Measurements from ENCODE around the gene HTRA3. TPM values are rescaled to one million over a fixed set of nuclear protein-coding genes. Genes with fewer than 3 reads are reported as not detected.

The HTRA3 gene
- total RNA-seq, 2 experiments from 2014 or later: not detected

DNA sequence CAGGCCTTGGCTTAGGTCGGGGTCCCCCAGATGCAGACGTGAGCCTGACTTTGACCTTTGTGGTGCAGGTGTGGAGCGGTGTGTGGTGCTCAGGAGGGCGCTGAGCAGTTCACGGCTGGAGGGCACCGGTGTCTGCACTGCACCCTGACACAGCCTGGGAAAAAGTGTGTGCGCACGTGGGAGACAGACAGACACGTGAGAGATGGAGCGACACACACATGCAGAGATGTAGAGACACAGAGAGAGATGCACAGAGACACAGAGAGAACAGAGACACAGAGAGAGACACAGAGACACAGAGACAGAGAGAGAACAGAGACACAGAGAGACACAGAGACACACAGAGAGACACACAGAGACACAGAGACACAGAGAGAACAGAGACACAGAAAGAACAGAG, 6.2 kb upstream of the HTRA3 start:
- Mint-ChIP-seq H3K27me3 (peaks cover 9% of the 10 kb centered on the region), H3K9me3 (ENCODE audit: low read depth) (no peaks in the 10 kb centered on the region), H3K4me1 (no peaks in the 10 kb centered on the region), H3K36me3 (ENCODE audit: low read depth) (no peaks in the 10 kb centered on the region), H3K27ac (no peak overlapping the region), H3K4me3 (no peak overlapping the region)
- ATAC-seq (no peak), DNase-seq (no peak)
- intact Hi-C loops (cut with DNase I, micrococcal nuclease): no loop called here
- POLR2A ChIA-PET: no interaction called here
- CTCF ChIA-PET: no interaction called here

DNA sequence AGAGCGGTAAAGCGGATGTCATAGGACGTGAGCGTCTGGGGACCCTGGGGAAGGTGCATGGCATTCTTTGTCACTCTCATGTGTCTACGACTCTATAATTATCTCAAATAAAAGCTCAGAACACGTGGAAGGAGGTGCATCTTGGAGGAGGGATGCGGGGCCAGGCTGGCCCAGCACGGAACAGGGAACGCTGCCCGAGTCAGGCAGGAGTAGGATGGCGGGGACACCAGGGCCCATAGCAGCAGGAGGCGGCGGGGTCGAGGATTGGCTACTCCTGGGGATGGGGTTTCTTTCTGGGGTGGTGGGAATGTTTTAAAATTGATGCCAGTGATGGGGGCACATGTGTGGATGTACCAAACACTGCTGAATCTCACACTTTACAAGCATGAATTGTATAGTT, 5.4 kb upstream of the HTRA3 start:
- no peak overlapping the region for H3K4me3 Mint-ChIP-seq
- no peaks in the 10 kb centered on the region for H3K36me3 Mint-ChIP-seq (ENCODE audit: low read depth)
- H3K4me1 Mint-ChIP-seq: no peaks in the 10 kb centered on the region
- peaks cover 16% of the 10 kb centered on the region for H3K27me3 Mint-ChIP-seq
- POLR2A ChIA-PET: no interaction called here
- DNase-seq (no peak), ATAC-seq (no peak)
- H3K9me3 Mint-ChIP-seq (ENCODE audit: low read depth): no peaks in the 10 kb centered on the region
- intact Hi-C loops (cut with DNase I, micrococcal nuclease): no loop called here
- H3K27ac Mint-ChIP-seq: no peak overlapping the region
- CTCF ChIA-PET: no interaction called here

- Mint-ChIP-seq H3K4me1 (no peaks in the 10 kb centered on the region), H3K4me3 (no peak overlapping the region), H3K27ac (no peak overlapping the region), H3K36me3 (ENCODE audit: low read depth) (no peaks in the 10 kb centered on the region), H3K27me3 (peaks cover 18% of the 10 kb centered on the region), H3K9me3 (ENCODE audit: low read depth) (no peaks in the 10 kb centered on the region)
- intact Hi-C loops (cut with DNase I, micrococcal nuclease): no loop called here
- DNase-seq (no peak), ATAC-seq (no peak)
- ChIA-PET POLR2A (no interaction called here), CTCF (interaction anchor here (0.6 kb wide), 1 partner anchor 76 kb away, joined by 4 read pairs; no protein-coding TSS in a partner anchor)
These were observed 4.2 kb upstream of the HTRA3 start for GRCh38 chr4:8265171-8265929.

GRCh38 chr4:8266088-8266487, 3.5 kb upstream of the HTRA3 start:
- Mint-ChIP-seq H3K4me3 (no peak overlapping the region), H3K4me1 (no peaks in the 10 kb centered on the region), H3K27ac (no peak overlapping the region), H3K27me3 (peaks cover 21% of the 10 kb centered on the region), H3K9me3 (ENCODE audit: low read depth) (no peaks in the 10 kb centered on the region), H3K36me3 (ENCODE audit: low read depth) (no peaks in the 10 kb centered on the region)
- POLR2A ChIA-PET: no interaction called here
- intact Hi-C loops (cut with DNase I, micrococcal nuclease): no loop called here
- ATAC-seq (no peak), DNase-seq (no peak)
- CTCF ChIA-PET: interaction anchor here (0.6 to 0.8 kb wide), 5 partner anchors 35 to 633 kb away, joined by 3 to 4 read pairs (median 3); no protein-coding TSS in a partner anchor

- ATAC-seq (no peak), DNase-seq (no peak)
- intact Hi-C loops (cut with DNase I, micrococcal nuclease): no loop called here
- ChIA-PET CTCF (interaction anchor here (0.5 to 1.4 kb wide), 10 partner anchors 24 to 633 kb away, joined by 3 to 4 read pairs (median 3); no protein-coding TSS in a partner anchor), POLR2A (no interaction called here)
- Mint-ChIP-seq H3K27me3 (peaks cover 25% of the 10 kb centered on the region), H3K9me3 (ENCODE audit: low read depth) (no peaks in the 10 kb centered on the region), H3K36me3 (ENCODE audit: low read depth) (no peaks in the 10 kb centered on the region), H3K27ac (no peak overlapping the region), H3K4me1 (no peaks in the 10 kb centered on the region), H3K4me3 (no peak overlapping the region)
These were observed 3.0 kb upstream of the HTRA3 start for GRCh38 chr4:8266508-8266907.

DNA sequence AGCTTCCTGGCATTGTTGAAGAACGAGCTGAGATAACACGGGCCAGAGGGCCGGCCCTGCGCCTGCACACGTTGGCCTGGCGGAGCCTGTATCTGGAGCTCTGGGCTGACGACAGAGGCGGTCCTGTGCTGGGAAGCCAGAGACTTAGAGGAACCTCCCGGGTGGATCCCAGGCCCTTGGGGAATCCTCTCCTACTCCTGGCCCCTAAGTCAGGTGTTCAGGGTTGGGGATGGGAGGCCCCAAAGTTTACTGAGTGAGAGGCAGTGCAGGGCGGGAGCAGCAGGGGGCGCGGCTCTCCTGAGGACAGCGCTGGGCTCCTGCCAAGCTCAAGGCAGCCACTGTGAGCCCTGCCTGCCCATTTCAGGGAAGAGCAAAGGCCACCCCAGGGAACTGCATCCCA, 2.5 kb upstream of the HTRA3 start:
- CTCF ChIA-PET: interaction anchor here (0.5 to 1.4 kb wide), 9 partner anchors 25 to 353 kb away, joined by 3 to 4 read pairs (median 3); no protein-coding TSS in a partner anchor
- intact Hi-C loops (cut with DNase I, micrococcal nuclease): loop anchor here in 1 of 2 experiments (1.0 kb wide), 3 partner anchors 136 to 327 kb away; no protein-coding TSS in a partner anchor
- Mint-ChIP-seq H3K27ac (no peak overlapping the region), H3K36me3 (ENCODE audit: low read depth) (no peaks in the 10 kb centered on the region), H3K4me1 (no peaks in the 10 kb centered on the region), H3K9me3 (ENCODE audit: low read depth) (no peaks in the 10 kb centered on the region), H3K27me3 (peaks cover 28% of the 10 kb centered on the region), H3K4me3 (no peak overlapping the region)
- DNase-seq: peak; percentile 74
- ATAC-seq: peak; percentile 85
- POLR2A ChIA-PET: no interaction called here

GRCh38 chr4:8268211-8268610, 1.3 kb upstream of the HTRA3 start:
- Mint-ChIP-seq H3K27me3 (peaks cover 33% of the 10 kb centered on the region), H3K9me3 (ENCODE audit: low read depth) (no peaks in the 10 kb centered on the region), H3K36me3 (ENCODE audit: low read depth) (no peaks in the 10 kb centered on the region), H3K4me3 (no peak overlapping the region), H3K27ac (no peak overlapping the region), H3K4me1 (no peaks in the 10 kb centered on the region)
- ATAC-seq: no peak
- intact Hi-C loops (cut with DNase I, micrococcal nuclease): no loop called here
- POLR2A ChIA-PET: no interaction called here
- CTCF ChIA-PET: interaction anchor here (0.7 to 1.4 kb wide), 2 partner anchors 26 to 138 kb away, joined by 3 to 4 read pairs; no protein-coding TSS in a partner anchor
- no peak for DNase-seq

DNA sequence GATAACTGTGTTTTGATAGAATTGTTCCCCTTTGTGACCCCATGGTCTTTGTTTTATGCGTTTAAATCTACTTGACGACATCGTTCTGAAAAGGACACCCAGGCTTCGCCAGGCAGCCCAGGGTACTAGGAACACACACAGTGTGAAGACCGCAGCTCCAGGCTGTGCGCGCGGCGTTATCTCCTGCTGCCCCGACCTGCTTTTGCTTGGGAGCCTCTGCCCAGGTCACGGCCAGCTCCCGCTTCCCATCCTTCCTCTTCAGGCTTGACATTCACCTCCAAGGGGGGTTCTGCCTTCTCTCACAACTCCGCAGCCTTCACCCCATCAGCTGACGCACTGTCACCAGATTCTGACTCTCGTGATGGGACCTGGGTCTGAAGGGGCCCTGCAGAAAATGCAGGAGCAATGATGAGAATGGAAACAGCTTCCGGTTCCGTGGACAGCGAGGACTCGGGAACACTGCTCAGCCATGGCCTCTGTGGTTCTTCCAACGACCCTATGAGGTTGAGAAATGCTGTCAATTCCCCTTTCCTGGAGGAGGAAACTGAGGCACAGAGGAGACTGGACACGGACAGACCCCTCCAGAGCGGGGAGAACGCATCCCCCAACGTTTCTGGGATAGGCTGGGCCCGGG, 536 bp upstream of the HTRA3 start:
- Mint-ChIP-seq H3K9me3 (ENCODE audit: low read depth) (no peaks in the 10 kb centered on the region), H3K4me1 (no peaks in the 10 kb centered on the region), H3K36me3 (ENCODE audit: low read depth) (no peaks in the 10 kb centered on the region), H3K27ac (no peak overlapping the region), H3K27me3 (peaks cover 31% of the 10 kb centered on the region), H3K4me3 (no peak overlapping the region)
- CTCF ChIA-PET: interaction anchor here (1.2 kb wide), 1 partner anchor 27 kb away, joined by 5 read pairs; no protein-coding TSS in a partner anchor
- no peak for ATAC-seq
- POLR2A ChIA-PET: no interaction called here
- intact Hi-C loops (cut with DNase I, micrococcal nuclease): no loop called here
- DNase-seq: no peak

DNA sequence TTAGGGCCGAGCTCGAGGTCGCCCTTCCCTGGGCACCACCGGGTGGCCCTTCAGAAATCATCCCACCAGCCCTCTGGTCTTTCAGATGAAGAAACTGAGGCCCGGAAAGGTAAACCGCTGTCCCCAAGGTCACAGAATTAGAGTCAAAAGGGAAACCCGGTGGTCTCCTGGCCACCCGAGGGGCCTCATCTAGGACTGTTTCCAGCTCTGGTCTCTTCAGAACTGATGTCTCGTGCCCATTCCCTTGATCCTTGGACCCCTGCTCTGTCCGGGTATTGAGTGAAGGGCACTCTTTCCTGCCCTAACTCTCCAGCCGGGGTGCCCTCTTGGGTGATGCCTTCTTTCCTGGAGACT, 841 bp downstream of the HTRA3 start:
- Mint-ChIP-seq H3K4me1 (no peaks in the 10 kb centered on the region), H3K4me3 (no peak overlapping the region), H3K27me3 (peaks cover 32% of the 10 kb centered on the region), H3K27ac (no peak overlapping the region), H3K36me3 (ENCODE audit: low read depth) (no peaks in the 10 kb centered on the region), H3K9me3 (ENCODE audit: low read depth) (no peaks in the 10 kb centered on the region)
- ChIA-PET CTCF (interaction anchor here (1.2 kb wide), 1 partner anchor 28 kb away, joined by 5 read pairs; no protein-coding TSS in a partner anchor), POLR2A (no interaction called here)
- intact Hi-C loops (cut with DNase I, micrococcal nuclease): no loop called here
- ATAC-seq (no peak), DNase-seq (no peak)

- intact Hi-C loops (cut with DNase I, micrococcal nuclease): no loop called here
- Mint-ChIP-seq H3K27ac (no peak overlapping the region), H3K9me3 (ENCODE audit: low read depth) (no peaks in the 10 kb centered on the region), H3K4me1 (no peaks in the 10 kb centered on the region), H3K36me3 (ENCODE audit: low read depth) (no peaks in the 10 kb centered on the region), H3K4me3 (no peak overlapping the region), H3K27me3 (peaks cover 33% of the 10 kb centered on the region)
- CTCF ChIA-PET: interaction anchor here (0.6 kb wide), 1 partner anchor 1389 kb away, joined by 3 read pairs; no protein-coding TSS in a partner anchor
- ATAC-seq (no peak), DNase-seq (no peak)
- POLR2A ChIA-PET: no interaction called here
These were observed 1.6 kb downstream of the HTRA3 start for GRCh38 chr4:8270912-8271815.

DNA sequence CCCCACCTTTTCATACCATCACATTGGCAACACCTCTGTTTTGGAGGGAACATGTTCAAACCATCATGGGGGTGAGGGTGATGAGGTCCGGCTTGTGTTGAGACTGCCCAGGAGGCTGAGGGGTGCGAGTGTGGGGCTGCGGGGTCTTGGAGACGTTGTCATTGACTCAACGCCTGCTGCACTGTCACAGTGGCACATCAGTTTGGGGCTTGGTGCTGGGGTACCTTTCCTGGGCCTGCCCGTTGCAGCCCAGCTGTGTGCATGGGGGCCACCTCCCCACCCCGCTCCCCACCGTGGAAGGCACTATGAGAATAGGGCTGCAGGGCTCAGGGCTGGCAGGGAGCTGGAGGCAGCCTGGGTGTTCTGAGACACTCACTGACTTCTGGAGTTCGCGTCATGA, 2.3 kb downstream of the HTRA3 start:
- Mint-ChIP-seq H3K4me1 (no peaks in the 10 kb centered on the region), H3K27ac (no peak overlapping the region), H3K4me3 (no peak overlapping the region), H3K9me3 (ENCODE audit: low read depth) (no peaks in the 10 kb centered on the region), H3K27me3 (peaks cover 33% of the 10 kb centered on the region), H3K36me3 (ENCODE audit: low read depth) (no peaks in the 10 kb centered on the region)
- CTCF ChIA-PET: no interaction called here
- POLR2A ChIA-PET: no interaction called here
- DNase-seq (no peak), ATAC-seq (no peak)
- intact Hi-C loops (cut with DNase I, micrococcal nuclease): no loop called here

Data from activated CD4-positive, alpha-beta T cell treated with anti-CD3 and anti-CD28 coated beads for 36 hours (primary cell).